IMR-90 (cell line): ENCODE data around the gene XKR3. TPM values are rescaled to one million over a fixed set of nuclear protein-coding genes. Genes with fewer than 3 reads are reported as not detected.

ENCODE experiments used
- ATAC-seq: fragments of 200-7000 bp; cut with Tn5 transposase; 2 replicates; pipeline ENCODE4 v1.9.1; 2020; ENCODE audit warnings: low read depth, mild to moderate bottlenecking, moderate library complexity
- BruUV-seq: library from RNA; stranded (reverse); fragments of 400-500 nt; replicated peaks from 2 replicates; lab custom pipeline; 2021; lab: Mats Ljungman, UMichigan
- CTCF ChIA-PET: fragments of 300-600 bp; formaldehyde crosslinking; extraction: SDS; loops from one replicate; lab custom pipeline; 2021; ENCODE audit warnings: antibody characterized with exemption; lab: Yijun Ruan, JAX
- POLR2A ChIA-PET: fragments of 300-600 bp; sonication (Branson Sonifier 250); formaldehyde crosslinking; loops from one replicate; lab custom pipeline; 2022; ENCODE audit warnings: antibody characterized with exemption; ENCODE audit not compliant: unreplicated experiment; lab: Charles Lee
- DNase-seq: peaks from one replicate; pipeline ENCODE4 v3.0.0; 2013
- H2AFZ ChIP-seq: replicated peaks from 2 replicates; pipeline ENCODE3; 2013; ENCODE audit warnings: low read length, mild to moderate bottlenecking; ENCODE audit not compliant: poor library complexity
- H2AK5ac ChIP-seq: 2 replicates; pipeline ENCODE4 v1.6.1; 2013; ENCODE audit warnings: low read depth, low read length, inconsistent platforms
- H2AK9ac ChIP-seq: replicated peaks from 2 replicates; pipeline ENCODE3; 2013; ENCODE audit warnings: mild to moderate bottlenecking, low read depth, low read length, moderate library complexity; ENCODE audit not compliant: poor library complexity
- H2BK120ac ChIP-seq: 2 replicates; pipeline ENCODE4 v1.6.1; 2013; ENCODE audit warnings: low read depth, low read length, inconsistent platforms
- H2BK15ac ChIP-seq: 3 replicates; pipeline ENCODE4 v1.6.1; 2013; ENCODE audit warnings: low read depth, low read length, inconsistent platforms
- H2BK20ac ChIP-seq: 2 replicates; pipeline ENCODE4 v1.6.1; 2013; ENCODE audit warnings: low read depth, mild to moderate bottlenecking, inconsistent platforms, low read length, moderate library complexity
- H2BK5ac ChIP-seq: 2 replicates; pipeline ENCODE4 v1.6.1; 2013; ENCODE audit warnings: mild to moderate bottlenecking, low read depth, low read length, inconsistent platforms; ENCODE audit not compliant: poor library complexity, severe bottlenecking
- H3K14ac ChIP-seq: replicated peaks from 2 replicates; pipeline ENCODE4 v1.6.1; 2013; ENCODE audit warnings: low read depth, low read length, inconsistent platforms
- H3K18ac ChIP-seq: 2 replicates; pipeline ENCODE4 v1.6.1; 2013; ENCODE audit warnings: low read depth, low read length, control low read depth
- H3K23ac ChIP-seq: 2 replicates; pipeline ENCODE4 v1.6.1; 2013; ENCODE audit warnings: low read depth, low read length, inconsistent platforms
- H3K27ac ChIP-seq: 2 replicates; pipeline ENCODE4 v1.5.1; 2013; ENCODE audit warnings: mild to moderate bottlenecking, control low read depth, low read length; ENCODE audit not compliant: insufficient read depth
- H3K27me3 ChIP-seq: 2 replicates; pipeline ENCODE4 v1.6.1; 2013; ENCODE audit warnings: low read length; ENCODE audit not compliant: control insufficient read depth, insufficient read depth
- H3K36me3 ChIP-seq: 2 replicates; pipeline ENCODE4 v1.6.1; 2013; ENCODE audit warnings: low read length, mixed read lengths; ENCODE audit not compliant: control insufficient read depth, insufficient read depth
- H3K4ac ChIP-seq: 2 replicates; pipeline ENCODE4 v1.6.1; 2013; ENCODE audit warnings: low read depth, low read length, inconsistent platforms
- H3K4me1 ChIP-seq: 2 replicates; pipeline ENCODE4 v1.6.1; 2013; ENCODE audit warnings: low read length, mixed read lengths; ENCODE audit not compliant: control insufficient read depth, insufficient read depth
- H3K4me2 ChIP-seq: 2 replicates; pipeline ENCODE4 v1.6.1; 2013; ENCODE audit warnings: low read depth, mild to moderate bottlenecking, control low read depth, low read length, moderate library complexity
- H3K4me3 ChIP-seq: 2 replicates; pipeline ENCODE4 v1.5.1; 2013; ENCODE audit warnings: low read depth, mild to moderate bottlenecking, control low read depth, low read length, moderate library complexity; ENCODE audit not compliant: insufficient read depth
- H3K56ac ChIP-seq: 2 replicates; pipeline ENCODE4 v1.6.1; 2013; ENCODE audit warnings: low read length, inconsistent platforms; ENCODE audit not compliant: insufficient read depth; ENCODE audit errors: extremely low read depth
- H3K79me1 ChIP-seq, 2 experiments: 2 replicates each; pipeline ENCODE4 v1.6.1; 2013; ENCODE audit warnings: low read length in 2 of 2, inconsistent platforms in 1 of 2, low read depth in 1 of 2
- H3K9ac ChIP-seq: 2 replicates; pipeline ENCODE4 v1.6.1; 2013; ENCODE audit warnings: low read depth, low read length, control low read depth
- H3K9me1 ChIP-seq: 2 replicates; pipeline ENCODE4 v1.6.1; 2013; ENCODE audit warnings: low read length, inconsistent platforms; ENCODE audit not compliant: insufficient read depth
- H3K9me3 ChIP-seq: 2 replicates; pipeline ENCODE4 v1.6.1; 2013; ENCODE audit warnings: low read length; ENCODE audit not compliant: control insufficient read depth, insufficient read depth
- H4K20me1 ChIP-seq: 2 replicates; pipeline ENCODE4 v1.6.1; 2013; ENCODE audit warnings: low read length, inconsistent platforms; ENCODE audit not compliant: insufficient read depth
- H4K5ac ChIP-seq: 2 replicates; pipeline ENCODE4 v1.6.1; 2013; ENCODE audit warnings: mild to moderate bottlenecking, low read depth, low read length, control low read depth
- H4K8ac ChIP-seq, 2 experiments: 2 replicates each; pipeline ENCODE4 v1.6.1; 2013; ENCODE audit warnings: low read depth in 2 of 2, low read length in 2 of 2, control low read depth in 1 of 2, inconsistent platforms in 1 of 2
- H4K91ac ChIP-seq: 2 replicates; pipeline ENCODE4 v1.6.1; 2013; ENCODE audit warnings: low read depth, low read length, inconsistent platforms; ENCODE audit not compliant: insufficient read depth
- BHLHE40 ChIP-seq: fragments of 150-350 bp; IDR thresholded peaks from 2 replicates; pipeline ENCODE4 v1.6.1; 2016; ENCODE audit warnings: mild to moderate bottlenecking, low read depth, low read length
- CEBPB ChIP-seq: IDR thresholded peaks from 2 replicates; pipeline ENCODE4 v1.6.1; 2012; ENCODE audit warnings: low read depth, low read length, improper control_type of control experiment
- CHD1 ChIP-seq: IDR thresholded peaks from 2 replicates; pipeline ENCODE4 v1.6.1; 2012; ENCODE audit warnings: low read depth, low read length, improper control_type of control experiment
- FOS ChIP-seq: fragments of 150-350 bp; IDR thresholded peaks from 2 replicates; pipeline ENCODE4 v1.6.1; 2016; ENCODE audit warnings: low read depth, low read length
- MAFK ChIP-seq: IDR thresholded peaks from 2 replicates; pipeline ENCODE4 v1.6.1; 2012; ENCODE audit warnings: low read depth, low read length, improper control_type of control experiment
- MAZ ChIP-seq: IDR thresholded peaks from 2 replicates; pipeline ENCODE4 v1.6.1; 2012; ENCODE audit warnings: low read depth, mild to moderate bottlenecking, low read length, improper control_type of control experiment, moderate library complexity, borderline replicate concordance
- MXI1 ChIP-seq: IDR thresholded peaks from 2 replicates; pipeline ENCODE4 v1.6.1; 2012; ENCODE audit warnings: low read depth, mild to moderate bottlenecking, low read length, moderate library complexity, borderline replicate concordance
- NFE2L2 ChIP-seq: fragments of 150-350 bp; IDR thresholded peaks from 2 replicates; pipeline ENCODE4 v1.6.1; 2016; ENCODE audit warnings: low read depth, mild to moderate bottlenecking, low read length
- POLR2A ChIP-seq: IDR thresholded peaks from 2 replicates; pipeline ENCODE4 v1.6.1; 2012; ENCODE audit warnings: mild to moderate bottlenecking, low read depth, low read length
- RAD21 ChIP-seq: IDR thresholded peaks from 2 replicates; pipeline ENCODE4 v1.6.1; 2012; ENCODE audit warnings: low read length, improper control_type of control experiment
- RCOR1 ChIP-seq: IDR thresholded peaks from 2 replicates; pipeline ENCODE4 v1.6.1; 2012; ENCODE audit warnings: mild to moderate bottlenecking, low read length, improper control_type of control experiment; ENCODE audit not compliant: insufficient replicate concordance
- RFX5 ChIP-seq: IDR thresholded peaks from 2 replicates; pipeline ENCODE4 v1.8.0; 2012; ENCODE audit warnings: low read depth, mild to moderate bottlenecking, low read length, moderate library complexity
- SMC3 ChIP-seq: fragments of 150-350 bp; IDR thresholded peaks from 2 replicates; pipeline ENCODE4 v1.6.1; 2016; ENCODE audit warnings: low read depth, mild to moderate bottlenecking, antibody characterized with exemption, low read length, moderate library complexity
- WGBS, 2 experiments: methylation state at CpG; one replicate each; pipeline versions ENCODE4 v1.1.5 to v1.1.7; 2013; ENCODE audit warnings: missing lambda C conversion rate in 2 of 2; ENCODE audit not compliant: insufficient read length in 1 of 2; ENCODE audit errors: extremely low coverage in 2 of 2; 5-methylcytosine and 5-hydroxymethylcytosine counted together
- dilution Hi-C: fragments of 300-500 bp; cut with HindIII; formaldehyde crosslinking; loops from one replicate; pipeline ENCODE4 v1.14.3; 2018; ENCODE audit warnings: low sequenced_read_pairs; ENCODE audit not compliant: unreplicated experiment
- in situ Hi-C: fragments of 300-500 bp; cut with MboI; formaldehyde crosslinking; loops from 3 replicates; pipeline ENCODE4 v1.14.3; 2019; ENCODE audit warnings: low sequenced_read_pairs, inconsistent platforms, mixed read lengths
- intact Hi-C: fragments of 100-400 bp; cut with micrococcal nuclease; formaldehyde crosslinking; loops from 2 replicates; pipeline ENCODE4 v1.10.0; 2022
- polyA plus RNA-seq, 3 experiments: library from polyadenylated mRNA; depleted of rRNA; stranded (reverse); fragments of >200 nt; gene quantifications; 2 replicates each; pipeline ENCODE4 v1.2.3, GENCODE V29; 2012; ENCODE audit warnings: low replicate concordance in 1 of 3
- total RNA-seq: library from RNA; depleted of rRNA; stranded (reverse); fragments of >200 nt; gene quantifications from 2 replicates; pipeline ENCODE4 v1.2.3, GENCODE V29; 2012
- TF ChIP-seq, protein P1 (sequence below): fragments of 150-350 bp; IDR thresholded peaks from 2 replicates; pipeline ENCODE4 v1.6.1; 2017; ENCODE audit warnings: mild to moderate bottlenecking, antibody characterized with exemption, low read length, low read depth
- TF ChIP-seq, protein P2 (sequence below): conservative IDR thresholded peaks from 2 replicates; pipeline ENCODE4 v1.5.1; 2012; ENCODE audit warnings: mild to moderate bottlenecking, low read depth, low read length, improper control_type of control experiment

The XKR3 gene
- total and polyA plus RNA-seq, 2 of the 4 experiments (the other 2 are of a cell fraction), result not detected

DNA sequence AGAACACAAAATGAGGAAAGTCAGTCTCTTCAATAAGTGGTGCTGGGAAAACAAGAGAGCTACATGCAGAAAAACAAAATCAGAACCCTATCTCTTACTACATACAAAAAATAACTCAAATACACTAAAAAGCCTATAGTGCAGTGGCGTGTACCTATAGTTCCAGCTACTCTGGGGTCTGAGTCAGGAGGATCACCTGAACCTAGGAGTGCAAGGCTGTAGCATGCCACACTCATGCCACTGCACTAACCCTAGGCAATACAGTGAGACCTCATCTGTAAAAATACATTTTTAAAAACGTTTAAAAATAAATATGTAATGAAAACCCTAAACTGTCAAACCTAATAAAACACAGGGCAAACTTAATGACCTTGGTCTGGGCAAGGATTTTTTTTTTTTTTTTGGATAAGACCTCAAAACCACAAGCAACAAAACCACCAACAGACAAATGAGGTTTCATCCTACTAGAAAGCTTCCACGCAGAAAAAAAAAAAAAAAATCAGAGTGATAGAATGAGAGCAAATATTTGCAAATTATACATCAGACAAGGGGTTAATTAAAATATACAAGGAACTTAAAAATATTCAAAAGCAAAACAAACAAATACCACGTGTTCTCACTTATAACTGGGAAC is 35.2 kb downstream of the XKR3 start:
- intact Hi-C loops, result no loop called here
- no peak for ATAC-seq
- BruUV-seq, result no TSS peak
- Histone ChIP-seq H3K4ac (no peak overlapping the region), H2BK5ac (no peak overlapping the region), H3K9ac (no peak overlapping the region), H4K8ac (no peak overlapping the region), H3K36me3 (no peaks in the 10 kb centered on the region), H2AK9ac (no peak overlapping the region), H3K4me3 (no peak overlapping the region), H3K9me3 (peaks cover 10% of the 10 kb centered on the region), H4K5ac (no peak overlapping the region), H3K56ac (no peak overlapping the region), H3K14ac (no peak overlapping the region), H3K27ac (no peak overlapping the region), H2AFZ (no peak overlapping the region), H2BK20ac (no peak overlapping the region), H3K79me1 (no peaks in the 10 kb centered on the region), H3K4me1 (no peaks in the 10 kb centered on the region), H4K91ac (no peak overlapping the region), H2AK5ac (no peak overlapping the region), H3K9me1 (no peaks in the 10 kb centered on the region), H2BK15ac (no peak overlapping the region), H3K23ac (no peak overlapping the region), H4K20me1 (no peaks in the 10 kb centered on the region), H3K18ac (no peak overlapping the region), H3K4me2 (no peak overlapping the region), H3K27me3 (no peaks in the 10 kb centered on the region), H2BK120ac (no peak overlapping the region)
- TF ChIP-seq RCOR1, result no peak
- TF ChIP-seq RAD21, result no peak
- no peak for TF ChIP-seq FOS
- TF ChIP-seq NFE2L2, result no peak
- no peak for TF ChIP-seq MAZ
- no peak for TF ChIP-seq POLR2A
- no peak for TF ChIP-seq RFX5
- no peak for TF ChIP-seq CHD1
- no peak for TF ChIP-seq MAFK
- TF ChIP-seq MXI1, result no peak
- TF ChIP-seq, protein P1, sequence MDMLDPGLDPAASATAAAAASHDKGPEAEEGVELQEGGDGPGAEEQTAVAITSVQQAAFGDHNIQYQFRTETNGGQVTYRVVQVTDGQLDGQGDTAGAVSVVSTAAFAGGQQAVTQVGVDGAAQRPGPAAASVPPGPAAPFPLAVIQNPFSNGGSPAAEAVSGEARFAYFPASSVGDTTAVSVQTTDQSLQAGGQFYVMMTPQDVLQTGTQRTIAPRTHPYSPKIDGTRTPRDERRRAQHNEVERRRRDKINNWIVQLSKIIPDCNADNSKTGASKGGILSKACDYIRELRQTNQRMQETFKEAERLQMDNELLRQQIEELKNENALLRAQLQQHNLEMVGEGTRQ, result no peak
- no peak for TF ChIP-seq BHLHE40
- no peak for TF ChIP-seq CEBPB
- TF ChIP-seq, protein P2, sequence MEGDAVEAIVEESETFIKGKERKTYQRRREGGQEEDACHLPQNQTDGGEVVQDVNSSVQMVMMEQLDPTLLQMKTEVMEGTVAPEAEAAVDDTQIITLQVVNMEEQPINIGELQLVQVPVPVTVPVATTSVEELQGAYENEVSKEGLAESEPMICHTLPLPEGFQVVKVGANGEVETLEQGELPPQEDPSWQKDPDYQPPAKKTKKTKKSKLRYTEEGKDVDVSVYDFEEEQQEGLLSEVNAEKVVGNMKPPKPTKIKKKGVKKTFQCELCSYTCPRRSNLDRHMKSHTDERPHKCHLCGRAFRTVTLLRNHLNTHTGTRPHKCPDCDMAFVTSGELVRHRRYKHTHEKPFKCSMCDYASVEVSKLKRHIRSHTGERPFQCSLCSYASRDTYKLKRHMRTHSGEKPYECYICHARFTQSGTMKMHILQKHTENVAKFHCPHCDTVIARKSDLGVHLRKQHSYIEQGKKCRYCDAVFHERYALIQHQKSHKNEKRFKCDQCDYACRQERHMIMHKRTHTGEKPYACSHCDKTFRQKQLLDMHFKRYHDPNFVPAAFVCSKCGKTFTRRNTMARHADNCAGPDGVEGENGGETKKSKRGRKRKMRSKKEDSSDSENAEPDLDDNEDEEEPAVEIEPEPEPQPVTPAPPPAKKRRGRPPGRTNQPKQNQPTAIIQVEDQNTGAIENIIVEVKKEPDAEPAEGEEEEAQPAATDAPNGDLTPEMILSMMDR, result no peak
- TF ChIP-seq SMC3, result no peak
- ChIA-PET CTCF (no interaction called here), POLR2A (no interaction called here)
- DNase-seq, result no peak
- no CpG with 5 or more reads among the region's 4 CpGs for WGBS, 2 experiments
- in situ Hi-C loops, result no loop called here
- dilution Hi-C loops, result no loop called here
